Panc1 (cell line): ENCODE data around the gene IGSF21. TPM values are rescaled to one million over a fixed set of nuclear protein-coding genes. Genes with fewer than 3 reads are reported as not detected.

Source experiments
- ATAC-seq: fragments of 200-7000 bp; cut with Tn5 transposase; 2 replicates; pipeline ENCODE4 v1.9.1; 2020; ENCODE audit warnings: mild to moderate bottlenecking, moderate library complexity
- BruUV-seq: library from RNA; stranded (reverse); fragments of 400-500 nt; replicated peaks from 2 replicates; lab custom pipeline; 2021; lab: Mats Ljungman, UMichigan
- CTCF ChIA-PET: fragments of 300-600 bp; sonication (Branson Sonifier 250); formaldehyde crosslinking; loops from one replicate; lab custom pipeline; 2022; ENCODE audit warnings: antibody characterized with exemption; lab: Charles Lee
- POLR2A ChIA-PET: fragments of 300-600 bp; sonication (Branson Sonifier 250); formaldehyde crosslinking; loops from one replicate; lab custom pipeline; 2022; ENCODE audit warnings: antibody characterized with exemption; lab: Charles Lee
- DNase-seq: peaks from one replicate; pipeline ENCODE4 v3.0.0-alpha.2; 2010; ENCODE audit warnings: low read depth, low spot score
- H3K27ac ChIP-seq: 2 replicates; pipeline ENCODE4 v1.5.1; 2011; ENCODE audit warnings: mild to moderate bottlenecking, low read length, inconsistent platforms
- H3K27me3 ChIP-seq: fragments of 200-500 bp; sonication (Bioruptor generic); 2 replicates; pipeline ENCODE4 v1.6.0; 2014; ENCODE audit warnings: low read length, inconsistent platforms; ENCODE audit not compliant: control insufficient read depth, insufficient read depth
- H3K36me3 ChIP-seq: fragments of 200-500 bp; sonication (Bioruptor generic); 2 replicates; pipeline ENCODE4 v1.5.1; 2014; ENCODE audit warnings: inconsistent platforms, mild to moderate bottlenecking, low read length, moderate library complexity; ENCODE audit not compliant: control insufficient read depth, insufficient read depth
- H3K4me1 ChIP-seq: 2 replicates; pipeline ENCODE4 v1.5.1; 2011; ENCODE audit warnings: inconsistent platforms, mild to moderate bottlenecking, low read length, moderate library complexity; ENCODE audit not compliant: control insufficient read depth, insufficient read depth
- H3K4me3 ChIP-seq, 2 experiments: 2 replicates each; pipeline ENCODE4 v1.5.1; 2011 to 2012; ENCODE audit warnings: low read depth in 2 of 2, low read length in 2 of 2, mild to moderate bottlenecking in 2 of 2, inconsistent platforms in 1 of 2, moderate library complexity in 1 of 2
- H3K9me3 ChIP-seq: fragments of 200-500 bp; sonication (Bioruptor generic); 2 replicates; pipeline ENCODE4 v1.5.1; 2014; ENCODE audit warnings: low read depth, mild to moderate bottlenecking, inconsistent platforms, low read length, moderate library complexity; ENCODE audit not compliant: control insufficient read depth, insufficient read depth
- POLR2AphosphoS5 ChIP-seq: IDR thresholded peaks from 2 replicates; pipeline ENCODE4 v1.6.1; 2012; ENCODE audit warnings: mild to moderate bottlenecking, low read depth, low read length, moderate library complexity
- SIN3A ChIP-seq: IDR thresholded peaks from 2 replicates; pipeline ENCODE4 v1.6.1; 2012; ENCODE audit warnings: low read depth, mild to moderate bottlenecking, low read length, moderate library complexity, borderline replicate concordance; ENCODE audit not compliant: insufficient read depth
- TCF7L2 ChIP-seq: IDR thresholded peaks from 2 replicates; pipeline ENCODE4 v1.6.1; 2011; ENCODE audit warnings: mild to moderate bottlenecking, low read depth, low read length, inconsistent platforms
- in situ Hi-C: cut with HindIII; loops from 2 replicates; pipeline ENCODE4 v1.10.0; 2016; ENCODE audit warnings: low sequenced_read_pairs, low pct_unique_long_range_greater_than_20kb
- intact Hi-C: fragments of 100-400 bp; cut with micrococcal nuclease; formaldehyde crosslinking; loops from one replicate; pipeline ENCODE4 v1.10.0; 2022; ENCODE audit not compliant: unreplicated experiment
- total RNA-seq: library from RNA; stranded (reverse); gene quantifications from one replicate; pipeline ENCODE4 v1.2.1, GENCODE V29; 2021; ENCODE audit not compliant: unreplicated experiment
- TF ChIP-seq, protein P1 (sequence below), 2 experiments: IDR thresholded peaks; 2 replicates each; pipeline ENCODE4 v1.6.1; 2011 to 2012; ENCODE audit warnings: low read depth in 2 of 2, control low read depth in 1 of 2, low read length in 1 of 2, mild to moderate bottlenecking in 1 of 2, moderate library complexity in 1 of 2; ENCODE audit not compliant: insufficient read depth in 1 of 2
- TF ChIP-seq, protein P2 (sequence below): fragments of 450-650 bp; IDR thresholded peaks from 2 replicates; pipeline ENCODE4 v1.5.1; 2017; ENCODE audit warnings: mild to moderate bottlenecking

IGSF21 gene
- total RNA-seq, 1 experiment from 2014 or later = not detected

DNA sequence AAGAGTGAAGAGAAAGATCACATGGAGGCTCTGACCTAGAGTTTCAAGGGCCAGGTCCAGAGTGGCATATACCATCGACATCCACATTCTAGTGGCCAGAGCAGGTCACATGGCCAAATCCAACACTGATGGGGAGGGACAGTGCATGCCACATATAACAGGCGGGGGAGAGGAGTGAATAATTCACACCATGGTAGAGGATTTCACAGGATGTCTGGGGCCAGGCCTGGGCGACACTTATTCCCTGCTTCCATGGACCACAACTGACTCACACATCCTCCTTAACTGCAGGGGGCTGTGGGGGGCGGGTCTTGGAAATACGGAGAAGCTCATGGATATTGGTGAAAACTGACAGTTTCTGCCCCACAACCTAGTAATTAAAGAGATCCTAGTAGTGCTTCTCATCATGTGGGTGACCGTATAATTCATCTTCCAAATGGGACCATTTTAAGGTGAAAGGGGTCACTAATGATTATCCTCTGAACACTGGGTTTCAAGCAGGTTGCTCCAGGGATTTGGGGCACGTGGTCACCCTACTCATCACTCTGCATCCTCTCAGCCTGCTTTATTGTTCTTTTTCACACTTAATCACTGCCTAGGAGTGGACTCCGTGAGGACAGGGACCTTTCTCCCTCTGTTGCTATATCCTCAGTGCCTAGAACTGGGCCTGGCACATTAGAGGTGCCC is 44.0 kb downstream of the IGSF21 start:
- ChIA-PET CTCF (no interaction called here), POLR2A (no interaction called here)
- Histone ChIP-seq H3K4me1 (no peaks in the 10 kb centered on the region), H3K4me3 (no peak overlapping the region), H3K9me3 (no peaks in the 10 kb centered on the region), H3K27me3 (peaks cover 15% of the 10 kb centered on the region), H3K36me3 (no peaks in the 10 kb centered on the region), H3K27ac (no peak overlapping the region)
- ATAC-seq = no peak
- BruUV-seq = no TSS peak
- no peak for TF ChIP-seq TCF7L2
- intact Hi-C loops = no loop called here
- in situ Hi-C loops = no loop called here
- no peak for DNase-seq

DNA sequence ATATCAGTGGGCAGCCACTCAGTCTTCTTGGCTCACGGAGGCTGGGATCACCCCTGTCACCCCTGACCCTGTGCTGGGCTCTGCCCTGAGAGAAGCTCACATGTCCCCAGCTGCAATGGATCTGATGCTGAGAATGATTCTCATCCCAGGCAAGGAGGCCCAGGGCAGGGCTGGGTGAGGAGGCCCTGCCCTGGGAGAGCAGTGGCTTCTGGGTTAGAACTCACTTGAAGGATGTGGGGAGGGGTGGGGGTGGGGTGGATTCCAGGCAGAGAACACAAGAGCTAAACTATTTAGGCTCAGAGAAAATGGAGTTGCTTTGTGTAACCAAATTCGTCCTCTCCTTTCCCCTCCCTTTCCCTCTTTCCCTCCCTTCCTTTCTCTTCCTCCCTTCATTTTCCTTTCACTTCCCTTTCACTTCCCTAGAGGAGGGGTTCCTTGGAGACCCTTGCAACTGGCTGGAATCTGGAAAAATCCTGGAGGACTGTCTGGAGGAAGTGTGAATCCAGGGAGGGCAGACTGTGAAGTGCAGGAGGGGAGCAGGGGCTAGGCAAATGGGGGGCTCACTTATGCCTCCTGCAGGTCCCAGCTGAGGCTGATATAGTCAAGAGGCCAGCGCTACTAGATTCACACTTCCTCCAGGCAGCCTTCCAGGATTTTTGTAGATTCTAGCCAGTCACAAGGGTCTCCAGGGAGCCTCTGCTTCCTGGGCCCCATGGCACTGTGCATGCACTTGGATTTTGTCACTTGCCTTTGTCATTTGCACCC is 47.0 kb downstream of the IGSF21 start:
- no peaks in the 10 kb centered on the region for H3K9me3 ChIP-seq
- no peak overlapping the region for H3K27ac ChIP-seq
- no peak overlapping the region for H3K4me3 ChIP-seq
- H3K36me3 ChIP-seq = no peaks in the 10 kb centered on the region
- in situ Hi-C loops (no loop called here), intact Hi-C loops (no loop called here)
- H3K4me1 ChIP-seq = no peaks in the 10 kb centered on the region
- no peak for ATAC-seq
- ChIA-PET CTCF (no interaction called here), POLR2A (no interaction called here)
- H3K27me3 ChIP-seq = peaks cover 21% of the 10 kb centered on the region
- BruUV-seq = no TSS peak
- DNase-seq = no peak
- TF ChIP-seq POLR2AphosphoS5 = no peak
- TF ChIP-seq, protein P1, sequence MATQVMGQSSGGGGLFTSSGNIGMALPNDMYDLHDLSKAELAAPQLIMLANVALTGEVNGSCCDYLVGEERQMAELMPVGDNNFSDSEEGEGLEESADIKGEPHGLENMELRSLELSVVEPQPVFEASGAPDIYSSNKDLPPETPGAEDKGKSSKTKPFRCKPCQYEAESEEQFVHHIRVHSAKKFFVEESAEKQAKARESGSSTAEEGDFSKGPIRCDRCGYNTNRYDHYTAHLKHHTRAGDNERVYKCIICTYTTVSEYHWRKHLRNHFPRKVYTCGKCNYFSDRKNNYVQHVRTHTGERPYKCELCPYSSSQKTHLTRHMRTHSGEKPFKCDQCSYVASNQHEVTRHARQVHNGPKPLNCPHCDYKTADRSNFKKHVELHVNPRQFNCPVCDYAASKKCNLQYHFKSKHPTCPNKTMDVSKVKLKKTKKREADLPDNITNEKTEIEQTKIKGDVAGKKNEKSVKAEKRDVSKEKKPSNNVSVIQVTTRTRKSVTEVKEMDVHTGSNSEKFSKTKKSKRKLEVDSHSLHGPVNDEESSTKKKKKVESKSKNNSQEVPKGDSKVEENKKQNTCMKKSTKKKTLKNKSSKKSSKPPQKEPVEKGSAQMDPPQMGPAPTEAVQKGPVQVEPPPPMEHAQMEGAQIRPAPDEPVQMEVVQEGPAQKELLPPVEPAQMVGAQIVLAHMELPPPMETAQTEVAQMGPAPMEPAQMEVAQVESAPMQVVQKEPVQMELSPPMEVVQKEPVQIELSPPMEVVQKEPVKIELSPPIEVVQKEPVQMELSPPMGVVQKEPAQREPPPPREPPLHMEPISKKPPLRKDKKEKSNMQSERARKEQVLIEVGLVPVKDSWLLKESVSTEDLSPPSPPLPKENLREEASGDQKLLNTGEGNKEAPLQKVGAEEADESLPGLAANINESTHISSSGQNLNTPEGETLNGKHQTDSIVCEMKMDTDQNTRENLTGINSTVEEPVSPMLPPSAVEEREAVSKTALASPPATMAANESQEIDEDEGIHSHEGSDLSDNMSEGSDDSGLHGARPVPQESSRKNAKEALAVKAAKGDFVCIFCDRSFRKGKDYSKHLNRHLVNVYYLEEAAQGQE (IDR thresholded peaks at IDR 0.05; ENCODE audit: insufficient read depth in 1 of 2, low read depth in 2 of 2, low read length in 1 of 2) = no peak
- TF ChIP-seq, protein P2, sequence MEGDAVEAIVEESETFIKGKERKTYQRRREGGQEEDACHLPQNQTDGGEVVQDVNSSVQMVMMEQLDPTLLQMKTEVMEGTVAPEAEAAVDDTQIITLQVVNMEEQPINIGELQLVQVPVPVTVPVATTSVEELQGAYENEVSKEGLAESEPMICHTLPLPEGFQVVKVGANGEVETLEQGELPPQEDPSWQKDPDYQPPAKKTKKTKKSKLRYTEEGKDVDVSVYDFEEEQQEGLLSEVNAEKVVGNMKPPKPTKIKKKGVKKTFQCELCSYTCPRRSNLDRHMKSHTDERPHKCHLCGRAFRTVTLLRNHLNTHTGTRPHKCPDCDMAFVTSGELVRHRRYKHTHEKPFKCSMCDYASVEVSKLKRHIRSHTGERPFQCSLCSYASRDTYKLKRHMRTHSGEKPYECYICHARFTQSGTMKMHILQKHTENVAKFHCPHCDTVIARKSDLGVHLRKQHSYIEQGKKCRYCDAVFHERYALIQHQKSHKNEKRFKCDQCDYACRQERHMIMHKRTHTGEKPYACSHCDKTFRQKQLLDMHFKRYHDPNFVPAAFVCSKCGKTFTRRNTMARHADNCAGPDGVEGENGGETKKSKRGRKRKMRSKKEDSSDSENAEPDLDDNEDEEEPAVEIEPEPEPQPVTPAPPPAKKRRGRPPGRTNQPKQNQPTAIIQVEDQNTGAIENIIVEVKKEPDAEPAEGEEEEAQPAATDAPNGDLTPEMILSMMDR = no peak
- no peak for TF ChIP-seq TCF7L2
- TF ChIP-seq SIN3A = no peak
